HG03460 (cell line): Measurements from ENCODE around the gene PRSS50.

Source experiments
- ATAC-seq: cut with Tn5 transposase; IDR thresholded peaks from one replicate; pipeline ENCODE4 v1.9.1; 2021; ENCODE audit not compliant: unreplicated experiment

Gene PRSS50

GRCh38 chr3:46671541-46672348 is 45.9 kb downstream of the PRSS50 start:
- no peak for ATAC-seq

GRCh38 chr3:46670891-46671427 is 46.7 kb downstream of the PRSS50 start:
- no peak for ATAC-seq

- ATAC-seq, result no peak
Observed at GRCh38 chr3:46670000-46670890, 47.4 kb downstream of the PRSS50 start.

- ATAC-seq, result no peak
Observed at GRCh38 chr3:46669191-46669999, 48.3 kb downstream of the PRSS50 start.

GRCh38 chr3:46668591-46668990 is 49.1 kb downstream of the PRSS50 start:
- no peak for ATAC-seq

- ATAC-seq, result no peak
Observed at GRCh38 chr3:46668116-46668515, 49.6 kb downstream of the PRSS50 start.

GRCh38 chr3:46667657-46668056 is 50.0 kb downstream of the PRSS50 start:
- no peak for ATAC-seq

GRCh38 chr3:46667061-46667621 is 50.5 kb downstream of the PRSS50 start:
- ATAC-seq, result no peak

GRCh38 chr3:46666453-46666845 is 51.2 kb downstream of the PRSS50 start:
- ATAC-seq, result no peak

- ATAC-seq, result no peak
Observed at GRCh38 chr3:46665763-46666452, 51.8 kb downstream of the PRSS50 start.

GRCh38 chr3:46664971-46665762 is 52.5 kb downstream of the PRSS50 start:
- no peak for ATAC-seq

GRCh38 chr3:46664188-46664970 is 53.3 kb downstream of the PRSS50 start:
- no peak for ATAC-seq

- ATAC-seq, result no peak
Observed at GRCh38 chr3:46663591-46664135, 54.0 kb downstream of the PRSS50 start.

- ATAC-seq, result no peak
Observed at GRCh38 chr3:46662771-46663551, 54.7 kb downstream of the PRSS50 start.
